Amniotic stem cell (primary cell): ENCODE results near the gene PRPS1L1.

Experiments
- DNase-seq: peaks from one replicate; lab custom pipeline; 2025; lab: John Stamatoyannopoulos, UW

The PRPS1L1 gene

DNA sequence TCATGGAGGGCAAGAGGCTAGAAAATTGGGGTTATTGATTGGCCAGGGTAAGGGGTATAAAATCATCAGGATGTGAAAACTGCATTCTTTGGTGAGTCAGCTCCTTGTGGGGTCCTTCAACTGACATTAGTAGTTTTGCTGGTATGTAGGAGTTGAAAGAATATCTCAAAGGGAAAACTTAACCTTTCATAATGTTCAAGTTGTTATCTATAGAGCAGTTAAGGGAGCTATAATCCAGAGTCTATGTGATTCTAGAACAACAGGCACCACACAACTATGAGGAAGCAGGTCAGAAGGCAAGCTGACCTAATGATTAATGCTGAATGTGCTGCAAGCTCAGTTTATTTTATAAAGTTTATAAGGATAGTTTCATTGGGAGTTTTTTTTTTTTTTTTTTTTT is 13.7 kb downstream of the PRPS1L1 start:
- DNase-seq, result no peak

GRCh38 chr7:18004372-18004771 is 23.3 kb downstream of the PRPS1L1 start:
- DNase-seq, result no peak

- DNase-seq, result no peak
Observed at GRCh38 chr7:18003286-18003994, 24.2 kb downstream of the PRPS1L1 start.

DNA sequence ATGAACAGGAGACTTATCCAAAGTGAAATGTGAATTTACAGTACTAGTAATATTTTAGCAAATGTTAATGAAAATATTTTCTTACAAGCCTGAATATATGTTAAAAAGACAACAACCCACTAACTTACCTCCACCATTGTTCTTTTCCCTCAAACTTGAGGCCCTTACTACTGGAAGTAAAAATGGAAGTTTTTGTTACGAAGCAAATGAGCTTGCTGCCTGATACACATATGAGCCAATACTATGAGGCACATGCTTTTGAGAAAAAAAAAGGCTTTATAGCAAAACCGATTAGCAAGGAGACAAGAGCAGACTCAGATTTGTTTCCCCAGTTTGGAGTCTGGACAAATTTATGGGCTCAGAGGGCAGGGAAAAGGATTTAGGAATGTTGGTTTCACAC is 29.0 kb downstream of the PRPS1L1 start:
- no peak for DNase-seq

GRCh38 chr7:17996442-17997223 is 31.0 kb downstream of the PRPS1L1 start:
- DNase-seq, result no peak

DNA sequence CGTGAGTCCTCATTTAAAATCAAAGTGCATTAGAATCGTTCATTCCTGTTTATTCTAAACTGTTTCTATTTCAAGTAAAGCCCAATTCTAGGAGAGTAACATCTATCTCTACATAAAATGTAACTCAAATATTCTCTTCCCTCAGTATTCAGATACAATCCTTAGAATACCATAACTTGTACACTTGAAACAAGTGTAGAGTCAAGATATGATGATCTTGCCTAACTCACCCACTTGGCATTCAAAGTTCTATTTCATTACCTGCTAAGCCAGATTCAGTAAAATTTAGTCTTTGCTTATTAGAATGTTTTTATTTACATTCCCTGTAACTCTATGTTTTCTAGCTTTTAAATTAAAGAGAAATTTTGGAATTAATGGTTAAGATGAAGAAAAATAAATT is 31.6 kb downstream of the PRPS1L1 start:
- DNase-seq, result no peak

GRCh38 chr7:17994079-17994850 is 33.4 kb downstream of the PRPS1L1 start:
- DNase-seq, result no peak

DNA sequence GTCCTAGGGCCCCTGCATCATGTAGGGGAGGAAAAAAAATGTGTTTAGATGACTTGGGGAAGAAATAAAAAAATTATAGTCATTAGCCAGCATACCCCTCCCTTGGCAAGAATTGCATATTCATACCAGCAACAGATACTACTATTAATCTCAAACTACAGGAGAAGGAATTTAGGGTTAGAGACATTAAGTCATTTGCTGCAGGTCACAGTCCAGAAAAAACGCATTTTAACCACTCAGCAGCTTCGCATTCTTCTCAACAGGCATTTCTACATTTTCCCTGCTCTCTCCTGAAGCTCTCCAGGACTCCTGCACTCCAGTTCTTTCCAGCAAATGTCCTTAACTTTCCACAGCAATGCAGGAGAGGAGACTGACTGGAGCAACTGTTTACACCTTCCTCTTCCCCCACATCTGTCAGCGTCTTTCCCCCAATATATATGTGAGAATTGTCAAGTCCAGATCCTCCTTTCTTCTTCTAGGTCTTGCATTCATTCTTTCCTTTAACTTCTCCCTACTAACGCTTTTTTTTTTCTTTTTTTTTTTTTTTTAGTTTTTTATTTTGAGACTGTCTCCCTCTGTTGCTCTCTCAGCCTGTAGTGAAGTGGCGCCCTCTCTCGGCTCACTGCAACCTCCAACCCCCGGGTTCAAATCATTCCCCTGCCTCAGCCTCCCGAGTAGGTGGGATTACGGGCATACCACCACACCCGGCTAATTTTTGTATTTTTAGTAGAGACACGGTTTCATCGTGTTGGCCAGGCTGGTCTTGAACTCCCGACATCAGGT is 35.6 kb downstream of the PRPS1L1 start:
- DNase-seq, result no peak

GRCh38 chr7:17990761-17991160 is 36.9 kb downstream of the PRPS1L1 start:
- DNase-seq, result no peak

- DNase-seq, result no peak
Observed at GRCh38 chr7:17989546-17989945, 38.1 kb downstream of the PRPS1L1 start.

- no peak for DNase-seq
Observed at GRCh38 chr7:17988858-17989257, 38.8 kb downstream of the PRPS1L1 start.

DNA sequence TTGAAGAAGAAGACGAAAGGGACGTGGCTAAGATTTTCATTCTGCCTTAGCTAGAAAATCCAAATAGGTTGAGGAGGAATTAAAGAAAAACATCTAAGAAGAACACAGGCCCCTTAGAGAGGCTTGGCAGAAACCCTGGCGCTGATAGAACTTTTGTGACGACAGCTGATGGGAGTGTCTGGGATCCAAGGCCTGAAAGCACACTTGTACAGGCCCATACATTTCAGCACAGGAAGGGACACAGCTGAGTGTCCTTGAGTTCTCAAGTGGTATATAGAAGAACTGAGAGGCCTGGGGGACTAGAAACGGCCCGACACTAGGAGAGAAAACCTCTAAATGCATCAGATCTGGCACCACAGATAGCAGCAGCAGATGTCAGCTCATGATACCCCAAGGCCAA is 39.5 kb downstream of the PRPS1L1 start:
- DNase-seq, result no peak

DNA sequence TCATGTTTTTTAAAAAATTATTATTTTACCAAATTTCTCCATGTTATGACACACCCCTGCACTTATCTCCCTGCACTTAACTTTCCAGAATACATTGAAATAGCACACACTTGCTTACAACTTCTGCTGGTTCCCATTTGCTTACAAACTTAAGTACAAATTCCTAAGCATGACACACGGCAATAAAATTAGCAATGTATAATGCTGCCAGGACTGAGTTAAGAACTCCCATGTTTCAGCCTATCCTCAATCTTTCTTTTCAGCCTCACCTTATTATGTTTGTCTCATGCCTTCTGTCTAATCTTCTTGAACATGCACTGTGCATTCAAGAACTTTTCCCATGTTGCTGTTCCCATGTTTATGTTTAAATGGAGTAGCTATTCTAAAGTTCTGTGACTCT is 40.8 kb downstream of the PRPS1L1 start:
- no peak for DNase-seq

- DNase-seq, result no peak
Observed at GRCh38 chr7:17985473-17986239, 42.0 kb downstream of the PRPS1L1 start.

GRCh38 chr7:17984288-17984687 is 43.4 kb downstream of the PRPS1L1 start:
- no peak for DNase-seq

GRCh38 chr7:17983221-17984062 is 44.2 kb downstream of the PRPS1L1 start:
- no peak for DNase-seq

DNA sequence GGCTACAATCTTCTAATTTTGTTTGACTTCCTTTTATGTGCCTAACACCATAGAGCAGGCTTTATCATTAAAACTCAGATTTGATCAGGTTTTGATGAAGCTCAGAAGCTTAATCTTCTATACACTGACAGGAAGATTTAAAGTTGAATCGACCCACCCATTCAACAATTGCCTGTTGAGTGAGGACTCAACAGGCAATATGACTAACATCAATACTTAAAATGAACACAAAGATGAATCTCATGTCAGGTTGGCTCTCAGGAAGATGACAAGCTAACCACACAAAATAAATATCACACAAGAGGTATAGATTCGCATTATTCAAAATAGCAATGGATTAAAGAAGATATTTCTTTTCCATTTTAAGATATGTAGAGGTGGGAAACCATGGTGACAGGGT is 50.7 kb downstream of the PRPS1L1 start:
- no peak for DNase-seq
